Measurements from ENCODE around the gene SMIM36. TPM values are rescaled to one million over a fixed set of nuclear protein-coding genes. Genes with fewer than 3 reads are reported as not detected.

The SMIM36 gene
- total and polyA plus RNA-seq, 2 of the 8 experiments (the other 6 are each of a cell fraction or from before 2014, with no cell fraction given) = not detected

- TF ChIP-seq, protein P1, sequence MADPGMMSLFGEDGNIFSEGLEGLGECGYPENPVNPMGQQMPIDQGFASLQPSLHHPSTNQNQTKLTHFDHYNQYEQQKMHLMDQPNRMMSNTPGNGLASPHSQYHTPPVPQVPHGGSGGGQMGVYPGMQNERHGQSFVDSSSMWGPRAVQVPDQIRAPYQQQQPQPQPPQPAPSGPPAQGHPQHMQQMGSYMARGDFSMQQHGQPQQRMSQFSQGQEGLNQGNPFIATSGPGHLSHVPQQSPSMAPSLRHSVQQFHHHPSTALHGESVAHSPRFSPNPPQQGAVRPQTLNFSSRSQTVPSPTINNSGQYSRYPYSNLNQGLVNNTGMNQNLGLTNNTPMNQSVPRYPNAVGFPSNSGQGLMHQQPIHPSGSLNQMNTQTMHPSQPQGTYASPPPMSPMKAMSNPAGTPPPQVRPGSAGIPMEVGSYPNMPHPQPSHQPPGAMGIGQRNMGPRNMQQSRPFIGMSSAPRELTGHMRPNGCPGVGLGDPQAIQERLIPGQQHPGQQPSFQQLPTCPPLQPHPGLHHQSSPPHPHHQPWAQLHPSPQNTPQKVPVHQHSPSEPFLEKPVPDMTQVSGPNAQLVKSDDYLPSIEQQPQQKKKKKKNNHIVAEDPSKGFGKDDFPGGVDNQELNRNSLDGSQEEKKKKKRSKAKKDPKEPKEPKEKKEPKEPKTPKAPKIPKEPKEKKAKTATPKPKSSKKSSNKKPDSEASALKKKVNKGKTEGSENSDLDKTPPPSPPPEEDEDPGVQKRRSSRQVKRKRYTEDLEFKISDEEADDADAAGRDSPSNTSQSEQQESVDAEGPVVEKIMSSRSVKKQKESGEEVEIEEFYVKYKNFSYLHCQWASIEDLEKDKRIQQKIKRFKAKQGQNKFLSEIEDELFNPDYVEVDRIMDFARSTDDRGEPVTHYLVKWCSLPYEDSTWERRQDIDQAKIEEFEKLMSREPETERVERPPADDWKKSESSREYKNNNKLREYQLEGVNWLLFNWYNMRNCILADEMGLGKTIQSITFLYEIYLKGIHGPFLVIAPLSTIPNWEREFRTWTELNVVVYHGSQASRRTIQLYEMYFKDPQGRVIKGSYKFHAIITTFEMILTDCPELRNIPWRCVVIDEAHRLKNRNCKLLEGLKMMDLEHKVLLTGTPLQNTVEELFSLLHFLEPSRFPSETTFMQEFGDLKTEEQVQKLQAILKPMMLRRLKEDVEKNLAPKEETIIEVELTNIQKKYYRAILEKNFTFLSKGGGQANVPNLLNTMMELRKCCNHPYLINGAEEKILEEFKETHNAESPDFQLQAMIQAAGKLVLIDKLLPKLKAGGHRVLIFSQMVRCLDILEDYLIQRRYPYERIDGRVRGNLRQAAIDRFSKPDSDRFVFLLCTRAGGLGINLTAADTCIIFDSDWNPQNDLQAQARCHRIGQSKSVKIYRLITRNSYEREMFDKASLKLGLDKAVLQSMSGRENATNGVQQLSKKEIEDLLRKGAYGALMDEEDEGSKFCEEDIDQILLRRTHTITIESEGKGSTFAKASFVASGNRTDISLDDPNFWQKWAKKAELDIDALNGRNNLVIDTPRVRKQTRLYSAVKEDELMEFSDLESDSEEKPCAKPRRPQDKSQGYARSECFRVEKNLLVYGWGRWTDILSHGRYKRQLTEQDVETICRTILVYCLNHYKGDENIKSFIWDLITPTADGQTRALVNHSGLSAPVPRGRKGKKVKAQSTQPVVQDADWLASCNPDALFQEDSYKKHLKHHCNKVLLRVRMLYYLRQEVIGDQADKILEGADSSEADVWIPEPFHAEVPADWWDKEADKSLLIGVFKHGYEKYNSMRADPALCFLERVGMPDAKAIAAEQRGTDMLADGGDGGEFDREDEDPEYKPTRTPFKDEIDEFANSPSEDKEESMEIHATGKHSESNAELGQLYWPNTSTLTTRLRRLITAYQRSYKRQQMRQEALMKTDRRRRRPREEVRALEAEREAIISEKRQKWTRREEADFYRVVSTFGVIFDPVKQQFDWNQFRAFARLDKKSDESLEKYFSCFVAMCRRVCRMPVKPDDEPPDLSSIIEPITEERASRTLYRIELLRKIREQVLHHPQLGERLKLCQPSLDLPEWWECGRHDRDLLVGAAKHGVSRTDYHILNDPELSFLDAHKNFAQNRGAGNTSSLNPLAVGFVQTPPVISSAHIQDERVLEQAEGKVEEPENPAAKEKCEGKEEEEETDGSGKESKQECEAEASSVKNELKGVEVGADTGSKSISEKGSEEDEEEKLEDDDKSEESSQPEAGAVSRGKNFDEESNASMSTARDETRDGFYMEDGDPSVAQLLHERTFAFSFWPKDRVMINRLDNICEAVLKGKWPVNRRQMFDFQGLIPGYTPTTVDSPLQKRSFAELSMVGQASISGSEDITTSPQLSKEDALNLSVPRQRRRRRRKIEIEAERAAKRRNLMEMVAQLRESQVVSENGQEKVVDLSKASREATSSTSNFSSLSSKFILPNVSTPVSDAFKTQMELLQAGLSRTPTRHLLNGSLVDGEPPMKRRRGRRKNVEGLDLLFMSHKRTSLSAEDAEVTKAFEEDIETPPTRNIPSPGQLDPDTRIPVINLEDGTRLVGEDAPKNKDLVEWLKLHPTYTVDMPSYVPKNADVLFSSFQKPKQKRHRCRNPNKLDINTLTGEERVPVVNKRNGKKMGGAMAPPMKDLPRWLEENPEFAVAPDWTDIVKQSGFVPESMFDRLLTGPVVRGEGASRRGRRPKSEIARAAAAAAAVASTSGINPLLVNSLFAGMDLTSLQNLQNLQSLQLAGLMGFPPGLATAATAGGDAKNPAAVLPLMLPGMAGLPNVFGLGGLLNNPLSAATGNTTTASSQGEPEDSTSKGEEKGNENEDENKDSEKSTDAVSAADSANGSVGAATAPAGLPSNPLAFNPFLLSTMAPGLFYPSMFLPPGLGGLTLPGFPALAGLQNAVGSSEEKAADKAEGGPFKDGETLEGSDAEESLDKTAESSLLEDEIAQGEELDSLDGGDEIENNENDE (IDR thresholded peaks at IDR 0.05; ENCODE audit: insufficient replicate concordance, low read length) = no peak
- TF ChIP-seq RNF2 (IDR thresholded peaks at IDR 0.05; ENCODE audit: borderline replicate concordance, low read depth, low read length, missing control alignments, poor library complexity, severe bottlenecking) (no peak), GTF2F1 (IDR thresholded peaks at IDR 0.05; ENCODE audit: borderline replicate concordance, low read depth, low read length) (no peak), CTBP2 (IDR thresholded peaks at IDR 0.05; ENCODE audit: borderline replicate concordance, insufficient read depth, insufficient read length, low read length) (no peak), SIRT6 (IDR thresholded peaks at IDR 0.05; ENCODE audit: low read length) (no peak), CHD1 (IDR thresholded peaks at IDR 0.05; ENCODE audit: low read depth, low read length) (no peak), EGR1 (IDR thresholded peaks at IDR 0.05; ENCODE audit: borderline replicate concordance, low read depth, low read length) (no peak), GABPA (IDR thresholded peaks at IDR 0.05; ENCODE audit: borderline replicate concordance, insufficient read depth, low read length) (no peak), CBX8 (IDR thresholded peaks at IDR 0.05; ENCODE audit: borderline replicate concordance, low read depth, low read length) (no peak), SUZ12 (IDR thresholded peaks at IDR 0.05; ENCODE audit: low read length) (no peak), KDM5A (IDR thresholded peaks at IDR 0.05; ENCODE audit: low read length) (no peak)
Observed at GRCh38 chr17:55437159-55437605, 74.1 kb downstream of the SMIM36 start (continued).

All from H1 (cell line).